IMR-90 (cell line): Measurements from ENCODE around the gene TAGLN. TPM values are rescaled to one million over a fixed set of nuclear protein-coding genes. Genes with fewer than 3 reads are reported as not detected.

Experiments used
- ATAC-seq: fragments of 200-7000 bp; cut with Tn5 transposase; 2 replicates; pipeline ENCODE4 v1.9.1; 2020; ENCODE audit warnings: low read depth, mild to moderate bottlenecking, moderate library complexity
- BruUV-seq: library from RNA; stranded (reverse); fragments of 400-500 nt; replicated peaks from 2 replicates; lab custom pipeline; 2021; lab: Mats Ljungman, UMichigan
- CTCF ChIA-PET: fragments of 300-600 bp; formaldehyde crosslinking; extraction: SDS; loops from one replicate; lab custom pipeline; 2021; ENCODE audit warnings: antibody characterized with exemption; lab: Yijun Ruan, JAX
- POLR2A ChIA-PET: fragments of 300-600 bp; sonication (Branson Sonifier 250); formaldehyde crosslinking; loops from one replicate; lab custom pipeline; 2022; ENCODE audit warnings: antibody characterized with exemption; ENCODE audit not compliant: unreplicated experiment; lab: Charles Lee
- DNase-seq: peaks from one replicate; pipeline ENCODE4 v3.0.0; 2013
- H2AFZ ChIP-seq: replicated peaks from 2 replicates; pipeline ENCODE3; 2013; ENCODE audit warnings: low read length, mild to moderate bottlenecking; ENCODE audit not compliant: poor library complexity
- H2AK5ac ChIP-seq: 2 replicates; pipeline ENCODE4 v1.6.1; 2013; ENCODE audit warnings: low read depth, low read length, inconsistent platforms
- H2AK9ac ChIP-seq: replicated peaks from 2 replicates; pipeline ENCODE3; 2013; ENCODE audit warnings: mild to moderate bottlenecking, low read depth, low read length, moderate library complexity; ENCODE audit not compliant: poor library complexity
- H2BK120ac ChIP-seq: 2 replicates; pipeline ENCODE4 v1.6.1; 2013; ENCODE audit warnings: low read depth, low read length, inconsistent platforms
- H2BK15ac ChIP-seq: 3 replicates; pipeline ENCODE4 v1.6.1; 2013; ENCODE audit warnings: low read depth, low read length, inconsistent platforms
- H2BK20ac ChIP-seq: 2 replicates; pipeline ENCODE4 v1.6.1; 2013; ENCODE audit warnings: low read depth, mild to moderate bottlenecking, inconsistent platforms, low read length, moderate library complexity
- H2BK5ac ChIP-seq: 2 replicates; pipeline ENCODE4 v1.6.1; 2013; ENCODE audit warnings: mild to moderate bottlenecking, low read depth, low read length, inconsistent platforms; ENCODE audit not compliant: poor library complexity, severe bottlenecking
- H3K14ac ChIP-seq: replicated peaks from 2 replicates; pipeline ENCODE4 v1.6.1; 2013; ENCODE audit warnings: low read depth, low read length, inconsistent platforms
- H3K18ac ChIP-seq: 2 replicates; pipeline ENCODE4 v1.6.1; 2013; ENCODE audit warnings: low read depth, low read length, control low read depth
- H3K23ac ChIP-seq: 2 replicates; pipeline ENCODE4 v1.6.1; 2013; ENCODE audit warnings: low read depth, low read length, inconsistent platforms
- H3K27ac ChIP-seq: 2 replicates; pipeline ENCODE4 v1.5.1; 2013; ENCODE audit warnings: mild to moderate bottlenecking, control low read depth, low read length; ENCODE audit not compliant: insufficient read depth
- H3K27me3 ChIP-seq: 2 replicates; pipeline ENCODE4 v1.6.1; 2013; ENCODE audit warnings: low read length; ENCODE audit not compliant: control insufficient read depth, insufficient read depth
- H3K36me3 ChIP-seq: 2 replicates; pipeline ENCODE4 v1.6.1; 2013; ENCODE audit warnings: low read length, mixed read lengths; ENCODE audit not compliant: control insufficient read depth, insufficient read depth
- H3K4ac ChIP-seq: 2 replicates; pipeline ENCODE4 v1.6.1; 2013; ENCODE audit warnings: low read depth, low read length, inconsistent platforms
- H3K4me1 ChIP-seq: 2 replicates; pipeline ENCODE4 v1.6.1; 2013; ENCODE audit warnings: low read length, mixed read lengths; ENCODE audit not compliant: control insufficient read depth, insufficient read depth
- H3K4me2 ChIP-seq: 2 replicates; pipeline ENCODE4 v1.6.1; 2013; ENCODE audit warnings: low read depth, mild to moderate bottlenecking, control low read depth, low read length, moderate library complexity
- H3K4me3 ChIP-seq: 2 replicates; pipeline ENCODE4 v1.5.1; 2013; ENCODE audit warnings: low read depth, mild to moderate bottlenecking, control low read depth, low read length, moderate library complexity; ENCODE audit not compliant: insufficient read depth
- H3K56ac ChIP-seq: 2 replicates; pipeline ENCODE4 v1.6.1; 2013; ENCODE audit warnings: low read length, inconsistent platforms; ENCODE audit not compliant: insufficient read depth; ENCODE audit errors: extremely low read depth
- H3K79me1 ChIP-seq, 2 experiments: 2 replicates each; pipeline ENCODE4 v1.6.1; 2013; ENCODE audit warnings: low read length in 2 of 2, inconsistent platforms in 1 of 2, low read depth in 1 of 2
- H3K9ac ChIP-seq: 2 replicates; pipeline ENCODE4 v1.6.1; 2013; ENCODE audit warnings: low read depth, low read length, control low read depth
- H3K9me1 ChIP-seq: 2 replicates; pipeline ENCODE4 v1.6.1; 2013; ENCODE audit warnings: low read length, inconsistent platforms; ENCODE audit not compliant: insufficient read depth
- H3K9me3 ChIP-seq: 2 replicates; pipeline ENCODE4 v1.6.1; 2013; ENCODE audit warnings: low read length; ENCODE audit not compliant: control insufficient read depth, insufficient read depth
- H4K20me1 ChIP-seq: 2 replicates; pipeline ENCODE4 v1.6.1; 2013; ENCODE audit warnings: low read length, inconsistent platforms; ENCODE audit not compliant: insufficient read depth
- H4K5ac ChIP-seq: 2 replicates; pipeline ENCODE4 v1.6.1; 2013; ENCODE audit warnings: mild to moderate bottlenecking, low read depth, low read length, control low read depth
- H4K8ac ChIP-seq, 2 experiments: 2 replicates each; pipeline ENCODE4 v1.6.1; 2013; ENCODE audit warnings: low read depth in 2 of 2, low read length in 2 of 2, control low read depth in 1 of 2, inconsistent platforms in 1 of 2
- H4K91ac ChIP-seq: 2 replicates; pipeline ENCODE4 v1.6.1; 2013; ENCODE audit warnings: low read depth, low read length, inconsistent platforms; ENCODE audit not compliant: insufficient read depth
- CHD1 ChIP-seq: IDR thresholded peaks from 2 replicates; pipeline ENCODE4 v1.6.1; 2012; ENCODE audit warnings: low read depth, low read length, improper control_type of control experiment
- CTCF ChIP-seq: conservative IDR thresholded peaks from 2 replicates; pipeline ENCODE4 v1.5.1; 2012; ENCODE audit warnings: mild to moderate bottlenecking, low read depth, low read length, improper control_type of control experiment
- ELK1 ChIP-seq: fragments of 150-350 bp; IDR thresholded peaks from 2 replicates; pipeline ENCODE4 v1.6.1; 2016; ENCODE audit warnings: low read depth, mild to moderate bottlenecking, low read length, moderate library complexity, borderline replicate concordance
- FOS ChIP-seq: fragments of 150-350 bp; IDR thresholded peaks from 2 replicates; pipeline ENCODE4 v1.6.1; 2016; ENCODE audit warnings: low read depth, low read length
- MAFK ChIP-seq: IDR thresholded peaks from 2 replicates; pipeline ENCODE4 v1.6.1; 2012; ENCODE audit warnings: low read depth, low read length, improper control_type of control experiment
- NFE2L2 ChIP-seq: fragments of 150-350 bp; IDR thresholded peaks from 2 replicates; pipeline ENCODE4 v1.6.1; 2016; ENCODE audit warnings: low read depth, mild to moderate bottlenecking, low read length
- POLR2A ChIP-seq: IDR thresholded peaks from 2 replicates; pipeline ENCODE4 v1.6.1; 2012; ENCODE audit warnings: mild to moderate bottlenecking, low read depth, low read length
- RAD21 ChIP-seq: IDR thresholded peaks from 2 replicates; pipeline ENCODE4 v1.6.1; 2012; ENCODE audit warnings: low read length, improper control_type of control experiment
- RCOR1 ChIP-seq: IDR thresholded peaks from 2 replicates; pipeline ENCODE4 v1.6.1; 2012; ENCODE audit warnings: mild to moderate bottlenecking, low read length, improper control_type of control experiment; ENCODE audit not compliant: insufficient replicate concordance
- RFX5 ChIP-seq: IDR thresholded peaks from 2 replicates; pipeline ENCODE4 v1.8.0; 2012; ENCODE audit warnings: low read depth, mild to moderate bottlenecking, low read length, moderate library complexity
- SMC3 ChIP-seq: fragments of 150-350 bp; IDR thresholded peaks from 2 replicates; pipeline ENCODE4 v1.6.1; 2016; ENCODE audit warnings: low read depth, mild to moderate bottlenecking, antibody characterized with exemption, low read length, moderate library complexity
- USF2 ChIP-seq: fragments of 150-350 bp; IDR thresholded peaks from 2 replicates; pipeline ENCODE4 v1.6.1; 2017; ENCODE audit warnings: mild to moderate bottlenecking, antibody characterized with exemption, low read length, low read depth
- WGBS, 2 experiments: methylation state at CpG; one replicate each; pipeline versions ENCODE4 v1.1.5 to v1.1.7; 2013; ENCODE audit warnings: missing lambda C conversion rate in 2 of 2; ENCODE audit not compliant: insufficient read length in 1 of 2; ENCODE audit errors: extremely low coverage in 2 of 2; 5-methylcytosine and 5-hydroxymethylcytosine counted together
- dilution Hi-C: fragments of 300-500 bp; cut with HindIII; formaldehyde crosslinking; loops from one replicate; pipeline ENCODE4 v1.14.3; 2018; ENCODE audit warnings: low sequenced_read_pairs; ENCODE audit not compliant: unreplicated experiment
- in situ Hi-C: fragments of 300-500 bp; cut with MboI; formaldehyde crosslinking; loops from 3 replicates; pipeline ENCODE4 v1.14.3; 2019; ENCODE audit warnings: low sequenced_read_pairs, inconsistent platforms, mixed read lengths
- intact Hi-C: fragments of 100-400 bp; cut with micrococcal nuclease; formaldehyde crosslinking; loops from 2 replicates; pipeline ENCODE4 v1.10.0; 2022
- polyA plus RNA-seq, 3 experiments: library from polyadenylated mRNA; depleted of rRNA; stranded (reverse); fragments of >200 nt; gene quantifications; 2 replicates each; pipeline ENCODE4 v1.2.3, GENCODE V29; 2012; ENCODE audit warnings: low replicate concordance in 1 of 3
- total RNA-seq: library from RNA; depleted of rRNA; stranded (reverse); fragments of >200 nt; gene quantifications from 2 replicates; pipeline ENCODE4 v1.2.3, GENCODE V29; 2012

The TAGLN gene
- total and polyA plus RNA-seq, 2 of the 4 experiments (the other 2 are of a cell fraction): 2,558 to 3,760 TPM

- no peak for TF ChIP-seq CTCF
These were observed 5.3 kb downstream of the TAGLN start (continued) for GRCh38 chr11:117204283-117205080.

GRCh38 chr11:117205211-117205818, 6.1 kb downstream of the TAGLN start:
- in situ Hi-C loops: no loop called here
- Histone ChIP-seq H3K23ac (0 out of 2 replicates have a peak overlapping the region, but pooled peaks have one; percentile 20), H3K27ac (peak overlapping the region; percentile 32; the same call in 1 of the 2 replicates), H3K4me3 (no peak overlapping the region), H2BK5ac (peak overlapping the region; percentile 0), H3K36me3 (peaks cover 45% of the 10 kb centered on the region), H2BK120ac (no peak overlapping the region), H3K79me1 (peaks cover 20 to 49% of the 10 kb centered on the region in 2 experiments), H3K9me1 (peaks cover 19% of the 10 kb centered on the region), H4K91ac (no peak overlapping the region), H4K5ac (no peak overlapping the region), H2BK20ac (no peak overlapping the region), H3K14ac (no peak overlapping the region), H4K20me1 (peaks cover 51% of the 10 kb centered on the region), H4K8ac (0 out of 4 replicates have a peak overlapping the region, but pooled peaks of 1 of the 2 experiments have one; percentile 30), H3K4ac (no peak overlapping the region), H3K18ac (no peak overlapping the region), H3K4me2 (no peak overlapping the region), H2AK5ac (no peak overlapping the region), H2AFZ (no peak overlapping the region), H3K9ac (0 out of 2 replicates have a peak overlapping the region, but pooled peaks have one; percentile 14), H3K9me3 (no peaks in the 10 kb centered on the region), H3K4me1 (peaks cover 34% of the 10 kb centered on the region), H2BK15ac (no peak overlapping the region), H3K56ac (no peak overlapping the region), H3K27me3 (no peaks in the 10 kb centered on the region), H2AK9ac (no peak overlapping the region)
- no peak for ATAC-seq
- intact Hi-C loops: no loop called here
- TSS peak; percentile 45 for BruUV-seq
- POLR2A ChIA-PET: no interaction called here
- DNase-seq: no peak
- 90% methylated on average over 2 of the region's 11 CpGs; no CpG with 5 or more reads in 1 of the 2 experiments for WGBS, 2 experiments
- dilution Hi-C loops: no loop called here
- CTCF ChIA-PET: no interaction called here
- TF ChIP-seq RAD21: no peak
- no peak for TF ChIP-seq RFX5
- no peak for TF ChIP-seq POLR2A
- TF ChIP-seq RCOR1: no peak
- no peak for TF ChIP-seq USF2
- TF ChIP-seq SMC3: no peak
- TF ChIP-seq MAFK: no peak
- TF ChIP-seq CHD1: no peak
- no peak for TF ChIP-seq FOS
- TF ChIP-seq NFE2L2: no peak
- TF ChIP-seq ELK1: no peak
